ENCODE results near the gene TRAK1.

- TF ChIP-seq CTCF (IDR thresholded peaks at IDR 0.05) (no peak), POLR2A (IDR thresholded peaks at IDR 0.05) (no peak)
Observed at GRCh38 chr3:42063888-42064287, 27.3 kb upstream of the TRAK1 start.

All from breast epithelium (tissue), 3 donors.